HG02588 (cell line): Measurements from ENCODE around the gene PLK2.

Experiments used
- ATAC-seq: cut with Tn5 transposase; IDR thresholded peaks from one replicate; pipeline ENCODE4 v1.9.1; 2021; ENCODE audit warnings: mild to moderate bottlenecking, moderate library complexity; ENCODE audit not compliant: unreplicated experiment

Gene PLK2

GRCh38 chr5:58481066-58481676 is 21.3 kb upstream of the PLK2 start:
- ATAC-seq, result no peak

- no peak for ATAC-seq
These were observed 18.0 kb upstream of the PLK2 start for GRCh38 chr5:58477760-58478376.

- ATAC-seq, result no peak
These were observed 15.5 kb upstream of the PLK2 start for GRCh38 chr5:58475404-58475803.

GRCh38 chr5:58469896-58470295 is 10.0 kb upstream of the PLK2 start:
- ATAC-seq, result no peak

GRCh38 chr5:58466939-58467338 is 7.1 kb upstream of the PLK2 start:
- ATAC-seq, result peak; percentile 99

DNA sequence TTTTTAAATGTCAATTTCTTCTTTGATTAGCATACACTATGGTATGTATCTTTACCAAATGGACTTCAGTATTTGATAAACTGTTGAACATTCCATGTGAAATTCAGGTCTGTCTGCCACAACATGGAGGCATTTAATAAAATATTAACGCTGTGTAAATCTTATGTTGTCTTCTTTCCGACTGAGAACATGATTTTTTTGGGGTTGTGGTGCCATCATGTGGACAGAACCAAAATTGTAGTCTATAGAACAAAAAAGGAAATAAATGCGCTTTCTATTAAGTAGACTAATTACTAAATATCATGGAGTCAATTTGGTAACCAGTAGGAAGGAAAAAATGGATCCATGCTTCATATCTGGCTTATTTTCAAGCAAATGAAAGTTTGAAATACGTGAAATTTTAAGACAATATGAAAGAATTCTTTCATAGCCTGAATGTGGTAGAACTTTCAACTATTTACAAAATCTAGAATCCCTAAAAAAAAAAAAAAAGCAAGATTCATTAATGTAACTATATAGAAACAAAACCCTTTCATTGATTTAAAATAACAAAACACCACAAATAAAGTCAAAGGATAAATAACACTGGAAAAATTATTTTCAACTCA is 2.8 kb upstream of the PLK2 start:
- ATAC-seq, result no peak

DNA sequence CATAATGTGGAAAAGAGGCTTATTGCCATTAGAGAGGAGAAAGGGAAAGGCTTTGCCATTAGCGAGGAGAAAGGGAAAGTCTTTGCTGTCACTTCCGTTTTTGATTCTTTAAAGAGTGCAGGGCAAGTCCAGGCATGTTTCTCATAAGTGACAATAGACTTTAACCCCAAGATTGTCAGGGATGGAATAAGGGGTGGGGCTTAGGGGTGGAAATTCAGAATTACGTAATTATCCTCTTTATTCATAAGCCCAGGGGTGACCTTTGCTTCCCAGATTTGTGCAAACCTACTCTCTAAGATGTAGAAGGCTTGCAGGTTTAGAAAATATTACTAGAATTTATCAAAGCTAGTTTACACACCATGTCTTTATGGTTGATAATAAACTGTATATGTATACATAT is 2.3 kb upstream of the PLK2 start:
- ATAC-seq, result no peak

DNA sequence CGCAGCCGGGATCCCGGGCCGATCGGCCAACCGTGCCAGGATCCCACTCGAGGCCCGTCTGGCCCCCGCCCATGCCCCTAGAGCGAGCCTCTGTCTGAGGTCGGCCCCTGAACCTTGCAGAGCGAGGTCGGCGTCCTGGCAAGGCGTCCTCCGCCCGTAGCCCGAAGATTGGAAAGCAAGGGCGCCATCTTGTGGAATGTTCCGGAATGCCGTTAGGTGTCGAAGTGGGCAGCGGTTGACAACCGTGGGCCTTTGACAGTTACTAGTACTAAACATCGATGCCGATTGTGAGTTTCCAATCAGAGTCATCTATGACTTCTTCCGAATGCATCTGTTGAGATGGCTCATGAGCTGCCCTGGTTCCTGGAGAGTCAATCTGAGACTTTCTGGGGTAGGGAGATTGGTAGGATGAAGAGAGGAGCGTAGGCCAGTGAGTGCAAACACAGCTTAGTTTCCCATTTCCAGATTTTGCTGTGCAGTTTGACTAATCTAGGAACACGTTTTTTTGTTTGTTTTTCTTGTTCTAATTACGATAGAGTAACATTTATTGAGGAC is 923 bp upstream of the PLK2 start:
- peak; percentile 70 for ATAC-seq

DNA sequence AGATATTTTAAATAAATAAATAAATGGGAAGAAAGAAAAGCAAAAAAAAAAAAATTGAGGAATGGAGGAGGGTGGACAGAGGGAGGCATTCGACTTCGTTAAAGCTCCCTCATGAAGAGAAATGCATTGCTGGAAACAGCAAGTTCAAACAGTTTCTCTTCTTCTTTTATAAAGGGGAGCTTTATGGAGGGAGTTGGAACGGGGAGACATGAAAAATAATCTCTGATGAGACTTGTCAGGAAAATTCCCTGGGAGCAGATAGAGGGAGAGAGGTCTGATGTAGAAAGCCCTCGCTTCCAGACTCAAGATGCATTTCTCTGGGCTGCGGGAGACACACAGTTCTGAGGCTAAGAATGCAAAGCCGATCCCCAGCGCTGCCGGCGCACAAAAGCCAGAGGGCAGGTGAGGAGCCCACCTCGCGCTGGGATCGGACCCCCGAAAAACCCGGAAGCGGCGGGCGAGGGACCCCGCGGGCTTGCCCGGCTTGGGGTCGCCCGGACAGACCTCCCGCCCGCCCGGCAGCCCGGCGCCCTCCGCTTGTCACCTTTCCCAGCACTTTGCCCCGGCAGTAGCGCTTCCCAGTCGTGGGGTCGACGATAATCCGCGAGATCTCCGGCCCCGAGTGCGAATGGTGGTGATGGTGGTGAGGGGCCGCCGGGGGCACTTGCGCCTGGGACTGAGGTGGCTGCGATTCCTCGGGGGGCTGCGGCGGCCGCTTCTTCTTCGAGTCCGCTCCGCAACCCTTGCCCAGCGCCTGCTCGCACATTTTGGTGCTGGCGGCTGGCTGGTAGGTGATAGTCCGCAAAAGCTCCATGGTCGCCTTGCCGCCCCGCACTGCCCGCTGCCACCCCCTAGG is 512 bp downstream of the PLK2 start:
- ATAC-seq, result peak; percentile 1

- no peak for ATAC-seq
These were observed 1.1 kb downstream of the PLK2 start for GRCh38 chr5:58458743-58459145.

DNA sequence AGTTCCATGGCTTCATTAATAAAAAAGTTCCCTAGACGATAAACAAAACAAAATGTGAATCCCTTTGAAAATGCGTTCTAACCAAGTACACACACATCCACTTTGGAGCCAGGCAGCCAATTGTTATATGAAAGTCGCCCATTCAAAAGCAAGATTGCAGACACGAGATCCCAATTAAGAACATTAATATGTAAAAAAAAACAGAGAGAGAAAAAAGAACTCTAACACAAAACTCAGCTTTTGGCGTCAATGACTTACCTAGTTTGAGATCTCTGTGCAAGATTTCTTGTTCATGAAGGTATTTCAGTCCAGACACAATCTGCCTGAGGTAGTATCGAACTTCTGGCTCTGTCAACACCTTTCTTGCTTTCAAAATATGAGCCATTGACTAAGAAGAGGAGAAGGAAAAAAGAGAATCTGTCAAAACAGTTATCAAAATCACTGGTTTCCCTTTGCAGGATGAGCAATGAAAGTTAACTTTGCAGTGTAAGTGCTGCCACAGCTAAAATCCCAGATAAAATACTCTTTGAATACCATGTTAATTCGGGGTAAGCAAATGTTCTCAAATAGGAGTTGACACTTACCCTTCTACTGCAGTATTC is 1.6 kb downstream of the PLK2 start:
- no peak for ATAC-seq

GRCh38 chr5:58457050-58457449 is 2.8 kb downstream of the PLK2 start:
- no peak for ATAC-seq

DNA sequence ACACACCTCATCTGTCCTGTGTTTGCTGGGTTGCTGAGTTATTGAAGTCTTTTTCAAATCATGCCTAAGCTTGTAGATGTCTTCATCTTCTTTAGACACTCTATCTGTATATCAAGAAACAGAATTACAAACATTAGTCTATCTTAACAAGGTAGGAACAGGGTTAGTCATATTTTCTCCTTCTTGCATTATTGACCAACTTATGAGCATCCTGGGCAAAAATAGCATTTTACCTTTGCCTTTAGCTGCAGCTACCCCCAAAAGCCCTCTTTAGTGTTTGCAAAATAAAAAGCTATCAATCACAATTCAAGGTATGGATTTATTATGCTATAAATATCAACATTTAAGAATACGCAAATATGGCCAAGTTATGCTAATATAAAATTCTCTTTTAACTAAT is 3.4 kb downstream of the PLK2 start:
- no peak for ATAC-seq

- no peak for ATAC-seq
These were observed 3.9 kb downstream of the PLK2 start for GRCh38 chr5:58456026-58456425.

DNA sequence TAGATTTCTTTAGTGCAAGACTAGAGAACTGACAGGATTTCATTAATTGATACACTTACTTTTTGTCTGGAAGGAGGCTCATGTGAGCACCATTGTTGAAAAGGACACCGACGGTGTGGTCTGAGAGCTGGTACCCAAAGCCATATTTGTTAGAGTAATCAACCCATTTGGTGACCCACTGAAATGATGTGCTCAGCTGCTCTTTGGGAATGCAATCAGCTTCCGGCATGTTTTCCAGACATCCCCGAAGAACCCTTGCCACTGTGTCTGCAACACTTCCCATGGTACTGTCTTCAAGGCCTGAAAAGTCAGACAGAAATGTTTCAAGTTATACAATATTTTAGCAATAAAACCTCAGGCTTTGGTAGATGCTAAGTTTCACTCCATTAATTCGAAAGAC is 4.4 kb downstream of the PLK2 start:
- no peak for ATAC-seq

DNA sequence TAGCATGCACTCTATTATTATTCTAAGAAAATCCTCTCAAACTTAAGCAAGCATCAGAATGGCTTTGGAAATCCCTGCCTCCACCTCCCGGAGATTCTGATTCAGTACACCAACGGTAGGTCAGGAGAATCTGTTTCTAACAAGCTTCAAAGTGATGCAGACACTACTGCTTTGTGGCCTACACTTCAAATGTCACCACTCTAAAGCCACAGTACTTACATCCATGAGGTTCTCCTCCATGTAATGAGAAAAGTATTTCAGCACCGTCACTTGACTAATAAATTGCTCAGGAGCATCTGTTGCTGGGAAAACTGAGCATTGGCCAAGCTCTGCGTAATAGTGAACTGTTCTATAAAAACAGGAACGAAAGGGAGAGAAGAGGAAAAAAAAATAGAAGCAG is 4.8 kb downstream of the PLK2 start:
- ATAC-seq, result no peak

- ATAC-seq, result no peak
These were observed 5.9 kb downstream of the PLK2 start for GRCh38 chr5:58454025-58454424.

GRCh38 chr5:58453306-58453705 is 6.6 kb downstream of the PLK2 start:
- ATAC-seq, result no peak

- ATAC-seq, result no peak
These were observed 7.2 kb downstream of the PLK2 start for GRCh38 chr5:58452566-58453258.
